Measurements from ENCODE around the gene TP73.

TP73 gene

DNA sequence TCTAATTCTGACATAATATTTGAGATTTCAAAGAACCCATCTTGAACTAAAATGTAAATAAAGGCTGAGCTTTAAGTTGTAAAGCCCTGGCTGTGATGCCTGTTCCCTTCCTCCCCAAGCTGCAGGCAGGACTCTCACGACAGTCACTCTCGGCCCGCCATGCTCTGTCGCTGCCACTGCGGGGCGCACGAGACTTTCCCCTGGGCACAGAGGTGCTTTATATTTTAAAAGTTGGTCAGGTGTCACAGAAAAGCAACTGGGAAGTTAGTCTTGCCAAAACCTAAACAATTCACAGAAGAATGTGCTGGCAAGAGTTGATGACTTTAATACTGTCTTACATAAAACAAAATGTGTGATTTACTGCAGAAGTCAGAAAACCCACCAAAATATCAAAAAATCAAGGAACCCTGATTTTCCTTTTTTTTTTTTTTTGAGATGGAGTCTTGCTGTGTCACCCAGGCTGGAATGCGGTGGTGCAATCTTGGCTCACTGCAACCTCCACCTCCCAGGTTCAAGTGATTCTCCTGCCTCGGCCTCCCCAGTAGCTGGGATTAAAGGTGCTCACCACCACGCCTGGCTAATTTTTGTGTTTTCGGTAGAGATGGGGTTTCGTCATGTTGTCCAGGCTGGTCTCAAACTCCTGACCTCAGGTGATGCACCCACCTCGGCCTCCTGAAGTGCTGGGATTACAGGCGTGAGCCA is 133.3 kb downstream of the TP73 start:
- no peak for DNase-seq
